ENCODE data around the gene ITGB2.

ITGB2 gene

DNA sequence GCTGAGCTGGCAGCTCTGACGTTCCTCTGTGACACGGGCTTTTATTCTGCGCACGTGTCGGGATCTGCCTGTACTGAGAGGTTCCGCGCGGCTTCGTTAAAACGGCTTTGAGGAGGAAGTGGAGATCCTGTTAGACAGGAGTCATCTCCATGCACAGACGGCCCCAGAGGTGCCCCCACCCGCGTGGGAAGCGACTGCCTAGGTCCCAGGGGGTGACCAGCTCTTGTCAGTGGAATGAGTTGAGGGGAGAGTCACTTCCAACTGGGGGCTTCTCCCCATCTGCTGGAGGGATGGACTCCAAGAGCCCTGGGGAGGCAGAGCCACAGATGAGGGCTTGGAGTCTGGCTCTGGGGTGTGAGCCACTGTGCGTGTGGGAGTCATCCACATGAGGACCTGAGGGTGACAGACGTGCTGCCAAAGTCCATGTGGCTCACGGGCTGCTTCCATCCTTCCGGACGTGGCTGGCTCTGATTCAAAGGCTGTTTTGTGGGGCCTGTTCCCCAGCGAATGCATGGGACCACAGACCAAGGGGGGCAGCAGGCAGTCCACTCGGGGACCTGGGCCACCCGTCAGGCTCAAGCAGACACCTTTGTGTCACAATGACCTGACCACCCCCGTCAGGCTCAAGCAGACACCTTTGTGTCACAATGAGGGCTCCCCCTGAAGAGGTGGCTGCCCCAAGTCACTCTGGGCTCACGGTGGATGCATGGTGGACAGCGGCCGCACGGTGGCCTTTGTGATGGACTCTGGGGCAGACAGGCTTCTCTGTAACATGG lies 74.0 kb downstream of the ITGB2 start:
- no peak for DNase-seq (ENCODE audit: low read depth, low spot score)

DNA sequence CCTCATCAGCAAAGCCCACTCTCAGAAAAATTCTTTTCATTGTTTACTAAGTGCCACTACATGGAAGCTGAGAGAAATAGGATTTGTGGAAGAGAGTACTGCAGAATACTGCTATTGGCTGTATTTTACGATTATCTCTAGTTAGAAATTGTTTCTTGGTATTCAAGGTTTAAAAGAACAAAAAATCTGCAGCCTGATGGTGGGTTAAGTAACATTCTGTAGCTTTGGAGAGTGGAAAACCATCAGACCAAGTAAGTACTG lies 74.5 kb downstream of the ITGB2 start:
- DNase-seq (ENCODE audit: low read depth, low spot score): no peak

DNA sequence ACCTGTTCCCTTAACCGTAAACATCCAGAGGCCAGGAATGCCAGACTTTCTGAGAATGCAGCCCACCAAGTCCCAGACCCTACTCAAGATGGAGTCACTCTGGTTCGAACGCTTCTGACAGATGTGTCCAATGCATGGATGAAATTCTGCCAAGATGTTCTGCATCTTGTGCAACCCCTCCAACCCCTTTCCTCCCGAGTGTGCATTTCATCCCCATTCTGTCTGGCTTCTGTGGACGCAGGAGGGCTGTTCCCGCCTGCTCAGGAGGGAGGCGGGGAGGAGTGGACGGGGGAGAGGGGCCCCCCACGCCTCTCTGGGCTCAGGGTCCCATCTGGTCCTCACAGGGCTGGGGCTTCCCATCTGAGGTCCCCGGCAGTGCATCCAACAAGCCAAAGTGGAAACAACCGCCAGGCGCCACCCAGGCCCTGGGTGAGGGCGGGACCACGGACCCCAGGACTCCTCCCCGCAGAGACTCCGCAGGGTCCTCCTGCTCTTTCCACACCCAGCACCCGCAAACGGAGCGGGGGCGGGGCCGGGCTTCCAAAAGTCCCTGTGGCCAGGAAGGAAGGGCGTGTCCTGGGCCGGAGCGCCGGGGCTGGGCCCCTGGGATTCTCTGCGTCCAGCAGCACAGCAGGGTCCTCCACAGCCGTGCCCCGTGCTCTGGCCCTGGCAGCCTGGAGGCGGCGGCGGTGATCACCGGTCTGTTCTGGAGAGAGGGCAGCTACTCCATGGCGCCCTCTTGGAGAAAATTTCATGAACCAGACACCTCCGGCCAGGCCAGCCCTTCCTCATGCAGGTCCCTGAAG lies 75.1 kb downstream of the ITGB2 start:
- no peak for DNase-seq (ENCODE audit: low read depth, low spot score)

- DNase-seq (ENCODE audit: low read depth, low spot score): no peak
Observed at GRCh38 chr21:44844256-44844655, 76.4 kb downstream of the ITGB2 start.

DNA sequence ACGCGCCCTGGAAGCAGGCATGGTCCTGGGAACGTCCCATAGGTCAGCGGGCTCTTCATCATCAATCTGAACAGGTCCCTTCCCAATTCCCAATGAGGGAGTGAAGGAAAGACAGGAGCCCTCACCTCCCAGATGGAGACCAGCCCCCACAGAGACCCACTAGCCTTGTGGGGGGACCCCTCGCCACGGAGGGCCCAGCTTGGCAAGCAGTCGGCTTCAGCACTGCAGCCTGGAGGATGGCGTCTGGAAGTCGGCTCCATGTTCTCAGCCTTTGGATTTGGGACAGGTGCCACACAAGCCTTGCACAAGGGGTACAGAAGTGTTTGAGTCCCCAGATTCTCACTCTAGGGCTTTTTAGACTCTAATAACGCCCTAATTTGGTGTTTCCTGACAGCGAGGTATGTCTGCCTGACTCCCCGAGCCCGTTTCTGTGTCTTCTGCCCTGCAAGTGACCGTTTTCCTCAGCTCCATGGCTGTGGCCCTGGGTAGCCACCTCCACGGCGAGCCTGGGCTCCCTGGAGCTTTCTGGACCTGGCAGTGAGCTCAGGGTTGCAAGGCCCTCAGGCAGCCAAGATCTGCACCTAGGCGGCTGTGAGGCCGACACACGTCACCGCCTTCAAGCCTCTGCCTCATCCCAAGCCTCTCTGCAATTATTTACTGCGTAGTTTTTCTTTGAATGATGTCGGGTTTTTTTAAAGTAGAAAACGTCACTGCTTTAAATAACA lies 77.8 kb downstream of the ITGB2 start:
- no peak for DNase-seq (ENCODE audit: low read depth, low spot score)

DNA sequence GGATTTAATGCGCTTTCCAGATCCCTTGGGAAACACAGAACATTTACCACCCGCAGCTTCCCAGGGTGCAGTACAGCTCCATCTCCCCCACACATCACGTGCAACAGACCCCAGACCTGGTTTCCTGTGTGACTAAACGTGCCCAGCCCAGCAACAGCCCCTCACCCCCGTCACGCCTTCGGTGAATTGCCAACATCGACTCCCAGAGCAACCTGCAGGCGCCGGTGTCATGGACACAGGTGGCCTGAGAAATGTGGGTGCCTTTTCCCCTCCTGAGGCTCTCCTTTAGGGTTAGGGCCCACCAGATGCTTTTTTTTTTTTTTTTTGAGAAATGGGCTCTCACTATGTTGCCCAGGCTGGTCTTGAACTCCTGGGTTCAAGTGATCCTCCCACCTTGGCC lies 78.6 kb downstream of the ITGB2 start:
- no peak for DNase-seq (ENCODE audit: low read depth, low spot score)

- no peak for DNase-seq (ENCODE audit: low read depth, low spot score)
Observed at GRCh38 chr21:44840771-44841170, 79.9 kb downstream of the ITGB2 start.

- no peak for DNase-seq (ENCODE audit: low read depth, low spot score)
Observed at GRCh38 chr21:44838951-44839350, 81.7 kb downstream of the ITGB2 start.

DNA sequence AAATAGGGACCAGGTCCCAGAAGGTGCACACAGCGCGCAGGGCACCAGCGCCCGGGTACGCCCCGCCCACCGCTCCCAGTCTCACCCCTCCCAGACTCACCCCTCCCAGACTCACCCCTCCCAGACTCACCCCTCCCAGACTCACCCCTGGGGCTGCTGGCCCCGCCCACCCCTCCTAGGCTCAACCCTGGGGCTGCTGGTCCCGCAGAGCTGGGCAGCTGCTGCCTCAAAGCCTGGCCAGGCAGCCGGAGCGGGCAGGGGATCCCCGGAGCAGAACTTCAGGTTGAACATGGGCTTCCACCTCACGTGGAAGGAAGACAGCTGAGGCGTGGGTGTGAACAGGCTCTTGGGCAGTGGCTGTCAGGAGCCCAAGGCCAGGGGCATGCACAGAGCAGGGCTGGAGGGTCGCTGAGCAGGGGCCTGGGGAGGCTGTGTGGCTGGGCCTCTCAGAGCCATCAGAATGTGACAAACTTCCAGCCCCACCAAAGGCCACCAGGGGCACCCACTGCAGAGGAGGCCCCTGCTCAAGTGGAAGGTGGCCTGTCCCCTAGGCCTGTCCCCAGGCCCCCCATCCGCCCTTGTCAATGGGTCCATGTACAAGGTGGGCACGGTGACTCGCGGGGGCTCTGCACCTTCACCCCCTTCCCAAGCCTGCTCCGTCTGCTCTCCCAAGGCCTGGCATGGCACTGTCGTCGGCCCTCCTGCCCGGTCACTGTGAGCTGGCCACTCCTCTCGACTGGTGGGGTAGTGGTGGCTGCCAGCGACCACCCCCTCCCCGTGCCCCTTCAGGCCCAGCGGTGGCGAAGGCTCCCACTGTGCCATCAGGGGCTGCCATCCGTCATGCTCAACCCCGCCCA lies 82.4 kb downstream of the ITGB2 start:
- no peak for DNase-seq (ENCODE audit: low read depth, low spot score)

DNA sequence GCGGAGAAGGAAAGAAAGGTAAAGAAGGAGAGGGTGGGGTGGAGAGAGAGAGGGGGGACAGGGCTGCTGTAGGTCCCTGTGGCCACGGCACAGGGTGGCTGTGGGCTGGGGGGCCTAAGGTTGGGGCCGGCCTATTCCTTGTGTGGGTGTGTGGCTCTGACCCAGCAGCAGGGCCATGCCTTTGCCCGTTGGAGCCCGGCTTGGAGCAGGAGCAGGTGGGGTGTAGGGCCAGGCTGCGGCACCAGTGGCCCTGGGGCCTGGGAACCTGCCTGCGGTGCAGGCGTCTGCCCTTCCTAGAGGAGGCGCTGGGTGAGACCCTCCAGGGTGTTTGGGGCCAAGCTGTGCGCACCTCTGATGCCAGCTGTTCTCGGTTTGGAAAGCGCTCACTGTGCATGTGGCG lies 83.2 kb downstream of the ITGB2 start:
- no peak for DNase-seq (ENCODE audit: low read depth, low spot score)

GRCh38 chr21:44836666-44837471 lies 83.8 kb downstream of the ITGB2 start:
- DNase-seq (ENCODE audit: low read depth, low spot score): no peak

DNA sequence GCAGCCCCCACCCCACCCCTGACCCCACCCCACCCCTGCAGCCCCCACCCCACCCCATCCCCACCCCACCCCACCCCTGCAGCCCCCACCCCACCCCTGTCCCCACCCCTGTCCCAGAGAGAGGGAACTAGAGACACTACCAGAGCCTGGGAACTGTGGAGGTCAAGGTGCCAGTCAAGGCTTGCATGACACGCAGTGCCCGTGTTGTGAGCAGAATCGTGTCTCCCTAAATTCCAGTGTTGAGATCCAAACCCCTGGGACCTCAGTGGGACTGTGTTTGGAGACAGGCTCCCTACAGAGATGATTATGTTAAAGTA lies 84.4 kb downstream of the ITGB2 start:
- DNase-seq (ENCODE audit: low read depth, low spot score): no peak
